GM21526 (cell line): Measurements from ENCODE around the gene NLRP9.
"Not testable (repeated sequence)": the region's sequence is repeated elsewhere in the genome, so short reads cannot be mapped to it uniquely, and the experiment has no call there.

Experiments used
- ATAC-seq: cut with Tn5 transposase; IDR thresholded peaks from one replicate; pipeline ENCODE4 v1.9.1; 2021; ENCODE audit warnings: moderate library complexity; ENCODE audit not compliant: unreplicated experiment, low FRiP score

NLRP9 gene

DNA sequence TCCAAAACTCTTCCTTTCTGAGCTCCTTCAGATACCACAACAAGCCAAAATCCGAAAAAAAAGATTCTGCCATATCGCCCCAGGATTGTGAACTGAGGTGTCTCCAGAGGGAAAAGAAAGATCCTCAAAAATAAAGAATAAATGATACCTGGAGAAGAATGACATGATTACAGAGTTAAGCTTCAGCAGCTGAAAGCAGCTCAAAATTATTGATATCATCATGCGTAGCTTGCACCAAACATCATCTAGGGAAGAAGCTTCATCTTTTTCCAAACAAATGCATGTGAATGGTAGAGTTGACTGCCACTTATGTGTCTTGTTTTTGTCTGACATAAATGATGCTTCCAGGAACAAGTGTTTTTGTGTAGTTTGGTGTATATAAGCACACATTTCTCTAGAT lies at the start of gene NLRP9:
TSS of gene NLRP9 (minus strand) at position 101 of the 400 bp plus-strand sequence. CDS start at position 73, 28 bp downstream.
- no peak for ATAC-seq

DNA sequence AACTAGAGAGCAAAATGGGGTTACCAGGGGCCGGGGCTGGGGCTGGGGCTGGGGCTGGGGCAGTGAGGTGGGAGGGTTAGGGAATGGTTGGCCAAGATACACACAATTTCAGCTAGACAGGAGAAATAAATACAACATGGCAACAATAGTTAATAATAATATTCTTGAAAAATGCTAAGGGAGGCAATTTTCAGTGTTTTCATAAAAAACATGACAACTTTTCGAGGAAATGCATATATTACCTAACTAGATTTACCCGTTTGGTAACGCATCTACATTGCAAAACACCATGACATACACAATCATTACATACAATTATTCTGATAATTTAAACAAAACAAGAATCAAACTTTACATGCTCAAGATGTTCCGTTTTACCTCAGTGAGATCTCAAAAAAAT lies 42.9 kb upstream of the NLRP9 start:
- ATAC-seq, result no peak

DNA sequence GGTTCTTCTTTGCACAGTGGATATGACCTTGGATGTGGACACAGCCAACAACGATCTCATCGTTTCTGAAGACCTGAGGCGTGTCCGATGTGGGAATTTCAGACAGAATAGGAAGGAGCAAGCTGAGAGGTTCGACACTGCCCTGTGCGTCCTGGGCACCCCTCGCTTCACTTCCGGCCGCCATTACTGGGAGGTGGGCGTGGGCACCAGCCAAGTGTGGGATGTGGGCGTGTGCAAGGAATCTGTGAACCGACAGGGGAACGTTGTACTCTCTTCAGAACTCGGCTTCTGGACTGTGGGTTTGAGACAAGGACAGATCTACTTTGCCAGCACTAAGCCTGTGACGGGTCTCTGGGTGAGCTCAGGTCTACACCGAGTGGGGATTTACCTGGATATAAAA lies 40.1 kb upstream of the NLRP9 start:
- ATAC-seq, result no peak

DNA sequence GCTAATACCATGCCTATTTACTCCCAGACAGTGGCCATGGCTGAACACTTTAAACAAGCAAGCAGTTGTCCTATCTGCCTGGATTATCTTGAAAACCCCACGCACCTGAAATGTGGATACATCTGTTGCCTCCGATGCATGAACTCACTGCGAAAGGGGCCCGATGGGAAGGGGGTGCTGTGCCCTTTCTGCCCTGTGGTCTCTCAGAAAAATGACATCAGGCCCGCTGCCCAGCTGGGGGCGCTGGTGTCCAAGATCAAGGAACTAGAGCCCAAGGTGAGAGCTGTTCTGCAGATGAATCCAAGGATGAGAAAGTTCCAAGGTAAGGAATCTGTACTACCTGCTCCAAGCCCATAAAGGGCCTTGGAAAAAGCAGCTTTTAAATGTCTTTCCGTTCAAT lies 39.3 kb upstream of the NLRP9 start:
- ATAC-seq, result no peak

- ATAC-seq, result not testable (repeated sequence)
Measured at GRCh38 chr19:55769632-55770031, 31.4 kb upstream of the NLRP9 start.

- ATAC-seq, result not testable (repeated sequence)
Measured at GRCh38 chr19:55768818-55769217, 30.6 kb upstream of the NLRP9 start, which contains the start of gene RFPL4AL1. Gene RFPL4AL1, plus strand, starts transcription at chr19:55769118. Its CDS starts 2,687 bp downstream, at chr19:55771805.

DNA sequence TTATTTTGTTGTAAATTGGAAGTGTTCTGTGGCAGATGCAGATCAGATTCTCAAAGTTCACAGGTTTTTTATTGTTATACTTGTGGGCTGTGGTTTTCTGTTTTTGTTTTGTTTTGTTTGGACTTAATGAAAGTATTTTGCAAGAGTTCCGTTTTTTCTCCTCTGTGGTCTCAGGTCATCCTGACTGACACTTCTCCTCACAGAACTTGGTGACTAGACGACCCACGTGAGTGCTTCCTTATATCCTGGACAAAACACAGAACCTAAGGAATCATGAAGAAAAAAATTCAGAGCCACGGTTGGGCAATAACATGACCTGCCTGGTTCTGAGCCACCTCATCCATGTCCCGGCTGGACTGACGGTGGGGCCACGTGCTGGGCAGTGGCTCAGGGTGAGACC lies 28.3 kb upstream of the NLRP9 start:
- ATAC-seq, result no peak

- not testable (repeated sequence) for ATAC-seq
Measured at GRCh38 chr19:55758797-55759196, 20.6 kb upstream of the NLRP9 start, which contains the start of gene RFPL4A. Gene RFPL4A, plus strand, starts transcription at chr19:55759097. Its CDS starts 2,704 bp downstream, at chr19:55761801.

DNA sequence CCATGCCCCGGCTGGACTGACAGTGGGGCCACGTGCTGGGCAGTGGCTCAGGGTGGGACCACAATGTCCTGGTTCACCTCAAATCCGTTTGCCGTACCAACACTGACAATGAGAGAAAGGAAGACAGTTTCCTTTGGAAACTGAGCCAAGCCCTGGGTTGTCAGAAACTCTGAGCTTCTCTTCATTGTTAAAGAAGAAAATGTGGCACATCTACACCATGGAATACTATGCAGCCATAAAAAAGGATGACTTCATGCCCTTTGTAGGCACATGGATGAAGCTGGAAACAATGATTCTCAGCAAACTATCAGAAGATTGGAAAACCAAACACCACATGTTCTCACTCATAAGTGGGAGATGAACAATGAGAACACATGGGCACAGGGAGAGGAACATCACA lies 18.6 kb upstream of the NLRP9 start:
- ATAC-seq, result not testable (repeated sequence)

DNA sequence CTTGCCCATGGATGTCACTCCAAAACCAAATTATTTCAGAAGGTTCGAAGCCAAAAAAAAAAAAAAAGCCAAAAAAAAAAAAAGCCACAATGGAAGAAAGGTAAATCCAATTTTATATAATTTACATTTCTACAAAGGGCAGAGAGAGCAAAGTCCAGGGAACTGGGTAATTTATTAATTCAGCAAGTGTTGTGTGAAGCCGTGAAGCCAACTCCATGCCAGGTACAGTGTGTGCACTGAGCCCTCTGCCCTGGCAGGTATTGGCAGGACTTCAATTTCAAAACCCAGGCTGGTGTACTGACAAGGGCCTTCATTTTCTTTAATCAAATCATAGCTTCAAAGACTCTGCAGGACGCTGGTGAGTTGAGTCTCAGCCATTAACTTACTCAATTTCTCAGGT lies 15.2 kb upstream of the NLRP9 start:
- no peak for ATAC-seq

- ATAC-seq, result no peak
Measured at GRCh38 chr19:55750715-55751114, 12.5 kb upstream of the NLRP9 start.

DNA sequence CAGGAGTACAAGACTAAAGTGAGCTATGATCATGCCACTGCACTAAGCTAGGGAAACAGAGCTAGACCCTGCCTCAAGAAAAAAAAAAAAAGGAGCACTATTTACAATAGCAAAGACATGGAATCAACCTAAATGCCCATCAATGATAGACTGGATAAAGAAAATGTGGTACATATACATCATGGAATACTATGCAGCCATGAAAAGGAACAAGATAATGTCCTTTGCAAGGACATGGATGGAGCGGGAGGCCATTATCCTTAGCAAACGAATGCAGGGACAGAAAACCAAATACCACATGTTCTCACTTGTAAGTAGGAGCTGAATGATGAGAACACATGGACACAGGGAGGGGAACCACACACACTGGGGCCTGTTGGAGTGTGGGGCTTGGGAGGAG lies 7.8 kb downstream of the NLRP9 start:
- not testable (repeated sequence) for ATAC-seq

- no peak for ATAC-seq
Measured at GRCh38 chr19:55723491-55723890, 14.7 kb downstream of the NLRP9 start.

DNA sequence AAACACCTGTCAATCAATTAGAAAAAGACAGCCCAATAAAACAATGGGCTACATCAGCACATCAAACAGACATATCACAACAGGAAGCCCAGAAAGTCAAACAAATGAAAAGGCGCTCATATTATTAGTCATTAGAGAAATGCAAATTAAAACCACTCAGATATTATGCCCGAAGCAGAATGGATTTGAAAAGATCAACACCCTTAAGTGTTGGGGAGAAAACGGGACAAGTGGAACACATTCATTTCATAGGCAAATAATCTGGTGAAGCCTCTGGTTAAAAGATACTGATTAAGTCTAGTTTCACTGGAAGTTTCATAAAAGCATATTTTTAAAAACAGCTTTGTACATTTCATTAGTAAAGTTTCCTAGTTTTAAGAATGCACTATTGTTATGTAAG lies 17.4 kb downstream of the NLRP9 start:
- no peak for ATAC-seq

GRCh38 chr19:55720214-55720746 lies 17.9 kb downstream of the NLRP9 start:
- no peak for ATAC-seq

DNA sequence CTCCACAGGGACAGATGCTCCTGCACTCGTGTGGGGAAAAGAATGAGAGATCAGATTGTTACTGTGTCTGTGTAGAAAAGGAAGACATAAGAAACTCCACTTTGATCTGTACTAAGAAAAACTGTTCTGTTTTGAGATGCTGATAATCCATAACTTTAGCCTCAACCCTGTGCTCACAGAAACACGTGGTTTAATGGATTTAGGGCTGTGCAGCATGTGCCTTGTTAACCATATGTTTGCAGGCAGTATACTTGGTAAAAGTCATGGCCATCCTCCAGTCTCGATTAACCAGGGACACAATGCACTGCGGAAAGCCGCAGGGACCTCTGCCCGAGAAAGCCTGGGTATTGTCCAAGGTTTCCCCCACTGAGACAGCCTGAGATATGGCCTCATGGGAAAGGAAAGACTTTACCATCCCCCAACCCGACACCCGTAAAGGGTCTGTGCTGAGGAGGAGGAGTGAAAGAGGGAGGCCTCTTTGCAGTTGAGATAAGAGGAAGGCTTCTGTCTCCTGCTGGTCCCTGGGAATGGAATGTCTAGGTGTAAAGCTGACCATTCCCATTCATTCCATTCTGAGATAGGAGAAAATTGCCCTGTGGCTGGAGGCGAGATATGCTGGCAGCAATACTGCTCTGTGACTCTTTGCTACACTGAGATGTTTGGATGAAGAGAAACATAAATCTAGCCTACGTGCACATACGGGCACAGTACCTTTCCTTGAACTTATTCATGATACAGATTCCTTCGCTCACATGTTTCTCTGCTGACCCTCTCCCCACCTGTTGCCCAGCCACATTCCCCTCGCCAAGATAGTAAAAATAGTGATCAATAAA lies 20.1 kb downstream of the NLRP9 start:
- ATAC-seq, result not testable (repeated sequence)

DNA sequence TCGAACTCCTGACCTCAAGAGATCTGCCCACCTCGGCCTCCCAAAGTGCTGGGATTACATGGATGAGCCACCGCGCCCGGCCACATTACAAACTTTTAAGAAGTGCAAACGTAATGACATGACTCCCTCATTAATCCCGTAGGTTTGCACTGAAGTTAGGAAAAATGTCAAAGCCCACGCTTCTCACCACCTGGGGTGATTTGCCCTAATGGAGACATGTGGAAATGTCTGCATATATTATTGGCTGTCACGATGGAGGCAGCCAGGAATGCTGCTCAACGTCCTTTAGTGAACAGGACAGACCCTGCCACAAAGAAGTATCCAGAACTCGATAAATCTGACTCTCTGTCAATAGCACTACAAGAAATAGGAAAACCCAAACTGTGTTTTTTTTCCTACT lies 21.0 kb downstream of the NLRP9 start:
- ATAC-seq, result no peak

GRCh38 chr19:55716531-55716930 lies 21.7 kb downstream of the NLRP9 start:
- no peak for ATAC-seq

DNA sequence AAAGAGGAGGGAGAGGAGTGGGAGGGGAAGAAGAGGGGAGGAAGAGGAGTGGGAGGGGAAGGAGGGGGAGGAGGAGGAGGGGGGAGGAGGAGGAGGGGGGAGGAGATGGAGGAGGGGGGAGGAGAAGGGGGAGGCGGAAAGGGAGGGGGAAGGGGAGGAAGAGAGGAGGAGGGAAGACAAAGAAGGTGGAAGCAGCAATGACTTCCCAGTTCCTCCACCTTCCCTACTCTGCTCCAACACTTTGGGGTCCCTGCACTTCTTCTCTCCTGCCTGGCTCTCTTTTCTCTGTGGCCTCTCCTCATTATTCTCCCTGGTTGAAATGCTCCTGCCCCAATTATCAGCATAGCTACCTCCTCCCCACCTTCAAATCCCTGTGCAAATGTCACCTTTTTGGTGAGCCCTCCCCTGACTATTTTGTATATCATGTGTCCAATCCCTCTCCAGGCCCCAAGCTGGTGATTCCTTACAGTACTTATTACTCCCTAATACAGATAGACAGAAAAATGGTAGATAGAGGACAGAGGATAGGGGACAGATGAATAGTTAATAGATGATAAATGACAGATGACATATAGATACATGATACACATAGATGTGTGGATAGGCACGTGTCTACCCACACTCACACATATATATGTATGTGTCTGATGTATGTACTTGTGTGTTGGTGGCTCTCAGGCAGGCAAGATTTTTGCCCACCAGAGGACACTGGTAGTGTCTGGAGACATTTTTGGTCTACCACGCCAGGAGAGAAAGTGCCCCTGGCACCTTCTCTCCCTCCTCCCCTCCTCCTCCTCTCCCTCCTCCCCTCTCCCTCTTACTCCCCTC lies 25.2 kb downstream of the NLRP9 start:
- ATAC-seq, result no peak

- no peak for ATAC-seq
Measured at GRCh38 chr19:55711719-55712118, 26.5 kb downstream of the NLRP9 start.

DNA sequence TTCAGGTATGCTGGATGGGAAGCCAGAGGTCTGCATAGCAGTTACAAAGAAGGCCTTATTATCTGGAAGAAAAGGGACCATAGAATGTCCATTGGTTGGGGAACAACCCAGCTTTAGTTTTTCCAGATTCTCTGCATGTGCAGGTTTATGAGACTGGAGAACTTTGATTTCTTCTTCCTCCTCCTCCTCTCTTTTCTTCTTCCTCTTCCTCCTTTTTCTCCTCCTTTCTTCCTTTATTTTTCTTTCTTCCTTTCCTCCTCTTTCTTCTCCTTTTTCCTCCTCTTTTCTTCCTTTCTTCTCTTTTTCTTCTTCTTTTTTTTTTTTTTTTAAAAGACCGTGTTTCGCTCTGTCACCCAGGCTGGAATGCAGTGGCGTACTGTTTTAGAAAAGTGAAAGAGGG lies 32.2 kb downstream of the NLRP9 start:
- ATAC-seq, result no peak
